ENCODE results near the gene TAX1BP3. TPM values are rescaled to one million over a fixed set of nuclear protein-coding genes. Genes with fewer than 3 reads are reported as not detected.

Gene TAX1BP3
- polyA plus RNA-seq, 1 experiment: 207 TPM

DNA sequence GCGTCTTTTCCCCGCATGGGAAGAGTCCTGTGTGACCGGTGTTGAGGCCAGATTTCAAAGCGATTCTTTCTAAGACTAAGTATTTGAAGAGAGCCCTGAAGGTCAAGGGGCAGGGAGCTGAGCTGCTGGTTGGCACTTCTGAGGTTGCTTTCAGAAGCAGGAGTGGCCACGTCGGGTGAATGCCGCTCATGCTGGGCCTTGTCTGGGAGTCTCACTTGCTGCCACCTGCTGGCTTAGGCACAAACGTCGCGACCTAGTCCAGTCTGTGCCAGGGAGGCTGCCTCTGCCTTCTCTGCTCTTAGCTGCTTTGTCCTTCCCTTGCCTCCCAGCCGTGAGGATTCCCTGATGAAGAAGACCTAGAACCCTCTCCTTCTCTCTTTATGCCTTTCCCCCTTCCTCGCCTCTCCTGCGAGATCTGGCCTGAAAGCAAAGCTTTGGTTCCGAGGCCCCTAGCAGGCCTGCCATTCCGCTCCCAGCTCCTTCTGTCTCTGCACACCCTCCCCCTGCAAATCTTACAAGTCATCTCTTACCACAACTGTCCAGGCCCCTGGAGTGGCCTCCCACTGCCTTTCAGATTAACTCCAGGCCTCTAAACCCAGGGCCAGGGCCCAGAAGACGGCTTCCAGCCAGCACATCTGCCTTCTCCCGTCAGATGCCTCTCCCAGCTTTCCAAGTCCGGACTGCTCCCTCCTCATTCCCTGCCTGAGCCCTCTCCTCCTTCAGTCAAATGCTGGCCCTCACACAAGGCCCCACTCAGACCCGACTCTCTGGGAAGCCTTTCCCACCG lies 20.4 kb downstream of the TAX1BP3 start:
- POLR2A ChIA-PET: no interaction called here
- DNase-seq (ENCODE audit: low read depth): no peak
- Histone ChIP-seq H3K4me3 (ENCODE audit: low read depth, low read length) (no peak overlapping the region), H3K27me3 (ENCODE audit: control insufficient read depth, insufficient read depth, low read length) (no peaks in the 10 kb centered on the region), H3K36me3 (ENCODE audit: control insufficient read depth, insufficient read depth, low read length) (peaks cover 8% of the 10 kb centered on the region)
- TF ChIP-seq, protein P1, sequence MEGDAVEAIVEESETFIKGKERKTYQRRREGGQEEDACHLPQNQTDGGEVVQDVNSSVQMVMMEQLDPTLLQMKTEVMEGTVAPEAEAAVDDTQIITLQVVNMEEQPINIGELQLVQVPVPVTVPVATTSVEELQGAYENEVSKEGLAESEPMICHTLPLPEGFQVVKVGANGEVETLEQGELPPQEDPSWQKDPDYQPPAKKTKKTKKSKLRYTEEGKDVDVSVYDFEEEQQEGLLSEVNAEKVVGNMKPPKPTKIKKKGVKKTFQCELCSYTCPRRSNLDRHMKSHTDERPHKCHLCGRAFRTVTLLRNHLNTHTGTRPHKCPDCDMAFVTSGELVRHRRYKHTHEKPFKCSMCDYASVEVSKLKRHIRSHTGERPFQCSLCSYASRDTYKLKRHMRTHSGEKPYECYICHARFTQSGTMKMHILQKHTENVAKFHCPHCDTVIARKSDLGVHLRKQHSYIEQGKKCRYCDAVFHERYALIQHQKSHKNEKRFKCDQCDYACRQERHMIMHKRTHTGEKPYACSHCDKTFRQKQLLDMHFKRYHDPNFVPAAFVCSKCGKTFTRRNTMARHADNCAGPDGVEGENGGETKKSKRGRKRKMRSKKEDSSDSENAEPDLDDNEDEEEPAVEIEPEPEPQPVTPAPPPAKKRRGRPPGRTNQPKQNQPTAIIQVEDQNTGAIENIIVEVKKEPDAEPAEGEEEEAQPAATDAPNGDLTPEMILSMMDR (IDR thresholded peaks at IDR 0.05; ENCODE audit: insufficient read depth, low read depth, low read length): peak; percentile 67
- CTCF ChIA-PET: interaction anchor here (0.7 to 4.5 kb wide), 17 partner anchors 8 to 819 kb away, joined by 3 to 23 read pairs (median 5); partner anchors contain the start of genes CTNS and SHPK

DNA sequence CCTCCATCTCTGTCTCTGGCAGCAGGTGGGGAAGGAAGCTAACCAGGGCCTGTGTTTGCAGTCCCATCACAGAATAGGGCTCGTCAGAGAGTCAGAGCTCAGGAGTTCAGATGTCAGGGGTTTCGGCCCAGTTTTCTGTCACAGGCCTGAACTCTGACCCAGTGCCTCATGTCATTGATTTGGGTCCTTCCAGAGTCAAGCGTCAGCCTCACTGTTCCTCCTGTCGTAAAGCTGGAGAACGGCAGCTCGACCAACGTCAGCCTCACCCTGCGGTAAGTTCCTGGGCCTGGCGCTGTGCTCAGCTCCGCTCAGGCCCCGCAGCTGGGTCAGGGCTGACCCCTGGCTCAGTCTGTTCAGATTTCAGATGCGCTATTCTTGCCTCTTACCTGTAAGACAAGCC lies 21.1 kb downstream of the TAX1BP3 start:
- H3K4me3 ChIP-seq (ENCODE audit: low read depth, low read length): no peak overlapping the region
- no peaks in the 10 kb centered on the region for H3K27me3 ChIP-seq (ENCODE audit: control insufficient read depth, insufficient read depth, low read length)
- CTCF ChIA-PET: interaction anchor here (0.7 to 4.5 kb wide), 15 partner anchors 8 to 818 kb away, joined by 3 to 23 read pairs (median 5); partner anchors contain the start of genes CTNS and SHPK
- POLR2A ChIA-PET: no interaction called here
- H3K36me3 ChIP-seq (ENCODE audit: control insufficient read depth, insufficient read depth, low read length): peaks cover 8% of the 10 kb centered on the region
- DNase-seq (ENCODE audit: low read depth): no peak
- TF ChIP-seq, protein P1 (IDR thresholded peaks at IDR 0.05; ENCODE audit: insufficient read depth, low read depth, low read length): no peak

DNA sequence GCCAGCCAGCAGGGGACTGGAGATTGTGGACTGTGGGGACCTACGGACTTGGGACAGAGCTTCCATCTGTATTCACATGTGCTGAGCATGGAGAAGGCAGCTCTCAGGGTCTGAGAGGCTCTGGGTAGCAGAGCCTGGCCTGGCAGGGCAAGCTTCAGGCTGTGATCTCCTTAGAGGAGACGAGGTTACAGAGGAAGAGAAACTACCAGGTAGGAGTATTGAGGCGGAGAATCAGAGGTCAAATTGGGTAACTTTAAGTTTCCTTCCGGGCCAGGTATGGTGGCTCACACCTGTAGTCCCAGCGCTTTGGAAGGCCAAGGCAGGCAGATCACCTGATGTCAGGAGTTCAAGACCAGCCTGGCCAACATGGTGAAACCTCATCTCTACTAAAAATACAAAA lies 23.1 kb downstream of the TAX1BP3 start:
- DNase-seq (ENCODE audit: low read depth): no peak
- TF ChIP-seq, protein P1 (IDR thresholded peaks at IDR 0.05; ENCODE audit: insufficient read depth, low read depth, low read length): no peak
- POLR2A ChIA-PET: no interaction called here
- CTCF ChIA-PET: no interaction called here
- Histone ChIP-seq H3K27me3 (ENCODE audit: control insufficient read depth, insufficient read depth, low read length) (no peaks in the 10 kb centered on the region), H3K36me3 (ENCODE audit: control insufficient read depth, insufficient read depth, low read length) (peaks cover 6% of the 10 kb centered on the region), H3K4me3 (ENCODE audit: low read depth, low read length) (no peak overlapping the region)

DNA sequence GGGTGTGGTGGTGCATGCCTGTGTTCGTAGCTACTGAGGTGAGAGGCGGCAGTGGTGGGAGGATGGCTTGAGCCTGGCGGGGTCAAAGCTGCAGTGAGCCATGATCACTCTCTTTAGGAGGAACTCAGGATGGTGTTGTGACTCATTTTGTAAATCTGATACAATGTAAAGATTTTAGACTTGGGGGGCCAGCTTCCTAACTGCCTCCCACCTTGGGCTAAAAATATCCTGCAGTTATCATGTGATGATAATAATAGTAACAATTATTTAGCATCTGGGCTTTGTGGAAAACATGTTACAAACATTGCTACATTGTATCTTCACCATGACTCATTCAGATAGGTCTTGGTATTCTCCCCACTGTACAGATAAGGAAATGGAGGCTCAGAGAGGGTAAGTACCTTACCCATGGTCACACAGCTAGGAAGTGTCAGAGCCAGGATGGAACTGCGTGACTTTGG lies 24.5 kb downstream of the TAX1BP3 start:
- TF ChIP-seq, protein P1 (IDR thresholded peaks at IDR 0.05; ENCODE audit: insufficient read depth, low read depth, low read length): no peak
- Histone ChIP-seq H3K4me3 (ENCODE audit: low read depth, low read length) (no peak overlapping the region), H3K36me3 (ENCODE audit: control insufficient read depth, insufficient read depth, low read length) (peaks cover 6% of the 10 kb centered on the region), H3K27me3 (ENCODE audit: control insufficient read depth, insufficient read depth, low read length) (no peaks in the 10 kb centered on the region)
- DNase-seq (ENCODE audit: low read depth): no peak
- POLR2A ChIA-PET: no interaction called here
- CTCF ChIA-PET: interaction anchor here (1.0 kb wide), 1 partner anchor 39 kb away, joined by 3 read pairs; no protein-coding TSS in a partner anchor

DNA sequence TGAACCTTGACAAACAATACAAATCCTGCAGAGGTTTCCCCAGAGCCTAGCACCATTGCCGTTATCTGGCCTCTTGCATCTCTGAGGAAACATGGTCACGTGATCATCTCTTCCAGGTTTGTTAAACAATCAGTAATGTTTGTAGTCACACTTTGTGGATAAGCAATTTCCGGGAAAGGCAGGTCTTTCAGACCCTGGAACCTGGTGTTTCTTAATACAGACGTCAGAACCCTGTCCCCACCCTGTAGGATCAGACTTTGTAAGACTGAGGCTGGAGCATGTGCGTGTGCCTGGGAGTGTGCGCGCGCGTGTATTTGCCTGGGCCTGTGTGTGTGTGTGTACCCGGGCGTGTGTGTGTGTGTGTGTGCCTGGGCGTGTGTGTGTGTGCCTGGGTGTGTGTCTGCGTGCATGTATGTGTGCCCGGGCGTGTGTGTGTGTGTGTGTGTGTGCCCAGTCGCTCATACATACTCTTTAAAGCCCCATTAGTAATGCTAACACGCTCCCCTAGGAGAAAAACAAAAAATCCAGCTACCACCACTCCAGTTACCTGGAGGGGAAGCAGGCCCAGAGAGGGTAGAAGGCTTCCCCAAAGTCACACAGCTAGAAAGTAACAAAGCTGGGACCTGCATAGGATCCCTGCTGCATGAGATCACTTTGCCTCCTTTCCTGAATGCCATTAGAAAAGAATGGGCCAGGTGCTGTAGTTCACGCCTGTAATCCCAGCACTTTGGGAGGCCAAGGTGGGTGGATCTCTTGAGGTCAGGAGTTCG lies 26.5 kb downstream of the TAX1BP3 start:
- no peak overlapping the region for H3K4me3 ChIP-seq (ENCODE audit: low read depth, low read length)
- CTCF ChIA-PET: interaction anchor here (1.6 kb wide), 1 partner anchor 593 kb away, joined by 5 read pairs; no protein-coding TSS in a partner anchor
- no peaks in the 10 kb centered on the region for H3K27me3 ChIP-seq (ENCODE audit: control insufficient read depth, insufficient read depth, low read length)
- TF ChIP-seq, protein P1 (IDR thresholded peaks at IDR 0.05; ENCODE audit: insufficient read depth, low read depth, low read length): no peak
- no peak for DNase-seq (ENCODE audit: low read depth)
- H3K36me3 ChIP-seq (ENCODE audit: control insufficient read depth, insufficient read depth, low read length): peaks cover 3% of the 10 kb centered on the region; the same call in 1 of the 2 replicates
- POLR2A ChIA-PET: no interaction called here

Measured in BJ (cell line).